Psoas muscle (tissue), 8 donors: ENCODE measurements around the gene ADCY5. TPM values are rescaled to one million over a fixed set of nuclear protein-coding genes. Genes with fewer than 3 reads are reported as not detected.

Source experiments
- ATAC-seq, 4 donors: fragments of 200-7000 bp; cut with Tn5 transposase; one replicate each; pipeline ENCODE4 v1.9.1; 2020; ENCODE audit warnings: moderate library complexity in 3 of 4, mild to moderate bottlenecking in 2 of 4
- DNase-seq, 2 donors: peaks; one replicate each; pipeline ENCODE4 v3.0.0-alpha.2; 2020
- H3K27ac ChIP-seq: fragments of 200-600 bp; one replicate; pipeline ENCODE4 v1.8.0; 2022
- H3K27me3 ChIP-seq, 3 donors: fragments of 200-600 bp in 1 of 3; one replicate each; pipeline versions ENCODE4 v1.6.1 to v1.8.0; 2013 to 2022; ENCODE audit warnings: low read length in 2 of 3, mild to moderate bottlenecking in 2 of 3, moderate library complexity in 1 of 3; ENCODE audit not compliant: insufficient read depth in 3 of 3
- H3K36me3 ChIP-seq, 2 donors: fragments of 200-600 bp in 1 of 2; one replicate each; pipeline versions ENCODE4 v1.6.1 to v1.8.0; 2013 to 2022; ENCODE audit warnings: low read depth in 1 of 2, mild to moderate bottlenecking in 1 of 2, moderate library complexity in 1 of 2; ENCODE audit not compliant: insufficient read depth in 1 of 2
- H3K4me1 ChIP-seq: fragments of 200-600 bp; one replicate; pipeline ENCODE4 v1.8.0; 2022
- H3K4me3 ChIP-seq: fragments of 200-600 bp; one replicate; pipeline ENCODE4 v1.8.0; 2022; ENCODE audit warnings: mild to moderate bottlenecking
- H3K9me3 ChIP-seq: fragments of 200-600 bp; one replicate; pipeline ENCODE4 v1.8.0; 2022
- WGBS, 3 donors: extraction: QIAGEN DNeasy Blood & Tissue Kit; methylation state at CpG; one replicate each; pipeline versions ENCODE4 v1.1.6 to v1.1.7; 2013; 5-methylcytosine and 5-hydroxymethylcytosine counted together
- intact Hi-C, 2 donors: fragments of 100-400 bp; cut with DNase I; formaldehyde crosslinking; loops; one replicate each; pipeline versions ENCODE4 v1.11.0 to v1.14.2; 2022
- polyA plus RNA-seq, 3 donors: library from polyadenylated mRNA; stranded (reverse); fragments of 200-250 nt; gene quantifications; one replicate each; pipeline ENCODE4 v1.2.3, GENCODE V29; 2013
- total RNA-seq, 4 donors: library from RNA; stranded (reverse); fragmentation: NEBNext Ultra II Directional in 2 of 4; extraction: Animal tissue kit (Norgen Biotek cat#: 25700) in 2 of 4; gene quantifications; one replicate each; pipeline versions ENCODE4 v1.2.1 to v1.2.4, GENCODE V29; 2021 to 2023
- TF ChIP-seq, protein P1 (sequence below): fragments of 200-600 bp; IDR thresholded peaks from one replicate; pipeline ENCODE4 v1.8.0; 2022; ENCODE audit warnings: antibody characterized with exemption
- donor health status: healthy with polysubstance abuse.
- donor health status: DM: no; HTN: no; CAD: no; lungs with moderate emphysema.
- donor health status: Bipolar disorder and iron deficiency.
- donor health status: healthy.
- donor health status: DM: yes; HTN: yes; CAD: no.
- donor health status: DM: no; HTN: no; CAD: no.
- donor health status: DM: no; HTN: no; CAD: no.
- donor health status: DM: yes; HTN: yes; CAD: no.

ADCY5 gene
- total and polyA plus RNA-seq, 7 donors, result 1.0 to 4.4 (median 1.6) TPM

DNA sequence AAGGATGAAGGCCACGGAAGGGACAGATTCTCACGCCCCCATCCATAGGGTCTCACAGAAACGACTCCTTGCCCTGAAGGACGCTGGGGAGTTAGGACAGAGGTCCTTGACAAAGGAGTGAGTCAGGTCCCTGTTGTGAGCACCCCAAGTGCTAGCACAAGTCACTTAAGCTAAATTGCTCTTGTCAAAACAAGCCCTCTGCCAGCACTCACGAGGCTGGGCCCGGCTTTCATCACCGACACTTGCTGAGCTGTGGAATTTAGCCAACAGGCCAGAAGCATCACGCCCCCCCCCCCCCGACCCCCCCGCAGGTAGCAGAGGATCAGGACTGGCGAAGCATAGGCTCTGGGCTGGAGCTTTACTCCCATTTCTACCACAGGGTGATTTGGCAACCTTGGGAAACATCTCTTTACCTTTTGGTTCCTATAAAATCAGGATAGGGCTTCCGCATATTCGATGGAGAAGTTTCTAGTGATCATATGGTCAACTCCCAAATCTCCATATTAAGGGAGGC is 75.4 kb downstream of the ADCY5 start:
- DNase-seq, result no peak
- no peaks in the 10 kb centered on the region for H3K4me1 ChIP-seq
- no peak overlapping the region for H3K4me3 ChIP-seq
- no peak for ATAC-seq
- intact Hi-C loops, result no loop called here
- no peaks in the 10 kb centered on the region for H3K36me3 ChIP-seq
- H3K27ac ChIP-seq, result no peak overlapping the region
- H3K9me3 ChIP-seq, result no peaks in the 10 kb centered on the region
- WGBS, 3 donors, result 52 to 62% (median 53%) methylated on average over 12 to 13 of the region's 13 CpGs
- TF ChIP-seq, protein P1, sequence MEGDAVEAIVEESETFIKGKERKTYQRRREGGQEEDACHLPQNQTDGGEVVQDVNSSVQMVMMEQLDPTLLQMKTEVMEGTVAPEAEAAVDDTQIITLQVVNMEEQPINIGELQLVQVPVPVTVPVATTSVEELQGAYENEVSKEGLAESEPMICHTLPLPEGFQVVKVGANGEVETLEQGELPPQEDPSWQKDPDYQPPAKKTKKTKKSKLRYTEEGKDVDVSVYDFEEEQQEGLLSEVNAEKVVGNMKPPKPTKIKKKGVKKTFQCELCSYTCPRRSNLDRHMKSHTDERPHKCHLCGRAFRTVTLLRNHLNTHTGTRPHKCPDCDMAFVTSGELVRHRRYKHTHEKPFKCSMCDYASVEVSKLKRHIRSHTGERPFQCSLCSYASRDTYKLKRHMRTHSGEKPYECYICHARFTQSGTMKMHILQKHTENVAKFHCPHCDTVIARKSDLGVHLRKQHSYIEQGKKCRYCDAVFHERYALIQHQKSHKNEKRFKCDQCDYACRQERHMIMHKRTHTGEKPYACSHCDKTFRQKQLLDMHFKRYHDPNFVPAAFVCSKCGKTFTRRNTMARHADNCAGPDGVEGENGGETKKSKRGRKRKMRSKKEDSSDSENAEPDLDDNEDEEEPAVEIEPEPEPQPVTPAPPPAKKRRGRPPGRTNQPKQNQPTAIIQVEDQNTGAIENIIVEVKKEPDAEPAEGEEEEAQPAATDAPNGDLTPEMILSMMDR, result no peak
- H3K27me3 ChIP-seq, result no peaks in the 10 kb centered on the region

DNA sequence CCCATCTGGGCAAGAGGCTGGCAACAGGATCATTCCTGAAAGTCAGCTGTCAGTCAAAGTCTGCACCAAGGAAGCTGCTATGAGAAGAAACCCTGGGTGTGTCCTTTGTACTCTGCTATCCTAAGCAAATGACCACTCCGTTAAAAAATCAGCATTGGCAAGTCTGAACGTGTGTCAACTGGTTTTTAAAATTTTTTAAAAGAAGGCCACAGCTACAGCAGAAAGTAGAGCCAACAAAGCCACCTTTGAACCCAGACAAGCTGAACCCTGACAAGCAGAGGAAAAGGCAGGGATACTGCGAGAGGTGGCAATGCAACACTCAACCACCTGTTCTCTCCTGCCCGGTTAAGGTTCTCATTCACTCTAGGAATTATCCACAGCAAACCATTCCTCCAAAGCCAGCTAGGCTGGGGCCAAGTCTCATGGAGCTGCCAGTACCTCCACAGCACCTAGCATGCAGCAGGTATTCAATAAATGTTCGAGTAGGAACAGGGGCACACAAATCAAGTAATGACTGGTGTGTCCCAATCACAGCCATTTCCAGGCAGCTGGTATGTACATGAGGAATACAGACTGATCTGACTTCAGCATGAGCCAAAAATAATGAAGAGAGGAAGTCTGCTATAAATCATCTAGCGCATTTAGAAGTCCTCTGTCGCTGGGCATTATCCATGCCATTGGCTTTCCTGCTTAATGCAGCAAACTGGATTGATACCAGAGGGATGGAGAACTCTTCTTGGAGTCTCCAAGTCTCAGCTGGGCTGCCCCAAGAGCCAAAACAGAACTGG is 76.0 kb downstream of the ADCY5 start:
- DNase-seq, result no peak
- no peaks in the 10 kb centered on the region for H3K4me1 ChIP-seq
- 53 to 62% (median 57%) methylated on average over 7 of the region's 7 CpGs for WGBS, 3 donors
- no peak for ATAC-seq
- TF ChIP-seq, protein P1, result no peak
- intact Hi-C loops, result no loop called here
- no peaks in the 10 kb centered on the region for H3K9me3 ChIP-seq
- H3K27ac ChIP-seq, result no peak overlapping the region
- H3K4me3 ChIP-seq, result no peak overlapping the region
- H3K27me3 ChIP-seq, result no peaks in the 10 kb centered on the region
- H3K36me3 ChIP-seq, result no peaks in the 10 kb centered on the region

DNA sequence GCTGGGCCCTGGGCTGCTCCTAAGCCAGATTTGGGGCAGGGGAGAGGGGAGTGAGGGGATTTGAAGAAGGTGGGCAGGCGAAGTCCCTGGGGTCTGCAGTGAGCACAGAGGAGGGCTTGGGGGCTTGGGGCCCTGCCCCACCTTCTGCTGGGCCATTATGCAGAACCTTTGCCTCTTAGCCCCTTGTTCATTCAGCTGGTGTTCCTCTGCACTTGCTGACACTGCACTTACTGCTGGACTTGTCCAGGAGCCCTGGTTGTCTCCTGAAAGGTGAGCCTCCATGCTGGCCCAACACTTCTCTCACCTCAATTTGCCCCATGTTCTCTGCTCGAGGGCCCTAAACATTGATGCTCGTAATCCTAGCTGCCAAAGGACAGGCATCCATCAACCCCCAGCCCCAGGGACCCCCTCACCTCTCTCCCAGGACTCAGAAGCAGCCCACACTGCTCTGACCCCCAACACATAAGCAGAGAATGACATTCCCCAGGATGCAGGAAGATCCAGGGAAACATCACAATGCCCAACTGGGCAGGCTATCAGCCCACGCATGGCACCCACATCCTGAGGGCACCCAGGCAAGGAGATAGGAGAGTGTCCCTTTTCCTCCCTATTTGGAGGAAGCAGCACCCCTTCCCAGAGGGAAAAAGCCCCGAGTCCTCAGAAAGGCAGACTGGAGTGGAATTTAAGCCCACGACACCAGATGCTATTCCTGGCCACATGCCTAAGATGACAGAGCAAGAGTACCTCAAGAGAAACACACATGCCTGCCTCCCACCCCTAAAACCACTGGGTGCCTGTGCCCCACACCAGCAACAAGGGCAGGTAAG is 76.8 kb downstream of the ADCY5 start:
- H3K36me3 ChIP-seq, result no peaks in the 10 kb centered on the region
- DNase-seq (no peak), ATAC-seq (no peak)
- H3K4me3 ChIP-seq, result no peak overlapping the region
- TF ChIP-seq, protein P1, result no peak
- intact Hi-C loops, result no loop called here
- H3K9me3 ChIP-seq, result no peaks in the 10 kb centered on the region
- H3K27me3 ChIP-seq, result no peaks in the 10 kb centered on the region
- no peak overlapping the region for H3K27ac ChIP-seq
- 53 to 64% (median 56%) methylated on average over 6 of the region's 6 CpGs for WGBS, 3 donors
- no peaks in the 10 kb centered on the region for H3K4me1 ChIP-seq

GRCh38 chr3:123371426-123371825 is 77.5 kb downstream of the ADCY5 start:
- DNase-seq (no peak), ATAC-seq (no peak)
- Histone ChIP-seq H3K27ac (no peak overlapping the region), H3K4me3 (no peak overlapping the region), H3K9me3 (no peaks in the 10 kb centered on the region), H3K4me1 (no peaks in the 10 kb centered on the region), H3K36me3 (no peaks in the 10 kb centered on the region), H3K27me3 (no peaks in the 10 kb centered on the region)
- TF ChIP-seq, protein P1, result no peak
- WGBS, 3 donors, result 82 to 94% (median 88%) methylated on average over 10 of the region's 10 CpGs
- intact Hi-C loops, result no loop called here
